Activated CD8-positive, alpha-beta memory T cell treated with anti-CD3 and anti-CD28 coated beads for 4 hours (primary cell): ENCODE data around the gene GLYAT.

Source experiments
- DNase-seq, 2 donors: peaks; one replicate each; pipeline ENCODE4 v3.0.0-alpha.2; 2020; ENCODE audit warnings: low read depth in 2 of 2

Gene GLYAT, protein sequence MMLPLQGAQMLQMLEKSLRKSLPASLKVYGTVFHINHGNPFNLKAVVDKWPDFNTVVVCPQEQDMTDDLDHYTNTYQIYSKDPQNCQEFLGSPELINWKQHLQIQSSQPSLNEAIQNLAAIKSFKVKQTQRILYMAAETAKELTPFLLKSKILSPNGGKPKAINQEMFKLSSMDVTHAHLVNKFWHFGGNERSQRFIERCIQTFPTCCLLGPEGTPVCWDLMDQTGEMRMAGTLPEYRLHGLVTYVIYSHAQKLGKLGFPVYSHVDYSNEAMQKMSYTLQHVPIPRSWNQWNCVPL

GRCh38 chr11:58731819-58732218 is at the start of gene GLYAT:
GLYAT (minus strand) TSS chr11:58731943; CDS start chr11:58724496, 7,447 bp downstream.
- no peak for DNase-seq

GRCh38 chr11:58781345-58781744 is 49.6 kb upstream of the GLYAT start:
- no peak for DNase-seq

DNA sequence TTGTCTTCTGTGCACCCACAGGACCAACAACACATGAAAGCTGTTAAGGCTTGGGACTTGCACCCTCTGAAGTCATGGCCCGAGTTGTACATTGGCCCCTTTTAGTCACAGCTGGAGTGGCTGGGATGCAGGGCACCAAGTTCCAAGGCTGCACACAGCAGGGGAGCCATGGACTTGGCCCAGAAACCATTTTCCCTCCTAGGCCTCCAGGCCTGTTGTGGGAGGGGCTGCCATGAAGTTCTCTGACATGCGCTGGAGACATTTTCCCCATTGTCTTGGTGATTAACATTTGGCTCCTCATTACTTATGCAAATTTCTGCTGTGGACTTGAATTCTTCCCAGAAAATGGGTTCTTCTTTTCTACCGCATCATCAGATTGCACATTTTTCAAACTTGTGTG is 48.8 kb upstream of the GLYAT start:
- no peak for DNase-seq

- no peak for DNase-seq
Measured at GRCh38 chr11:58776891-58777710, 45.4 kb upstream of the GLYAT start.

GRCh38 chr11:58775066-58775708 is 43.4 kb upstream of the GLYAT start:
- no peak for DNase-seq

- no peak for DNase-seq
Measured at GRCh38 chr11:58774164-58774593, 42.4 kb upstream of the GLYAT start.

DNA sequence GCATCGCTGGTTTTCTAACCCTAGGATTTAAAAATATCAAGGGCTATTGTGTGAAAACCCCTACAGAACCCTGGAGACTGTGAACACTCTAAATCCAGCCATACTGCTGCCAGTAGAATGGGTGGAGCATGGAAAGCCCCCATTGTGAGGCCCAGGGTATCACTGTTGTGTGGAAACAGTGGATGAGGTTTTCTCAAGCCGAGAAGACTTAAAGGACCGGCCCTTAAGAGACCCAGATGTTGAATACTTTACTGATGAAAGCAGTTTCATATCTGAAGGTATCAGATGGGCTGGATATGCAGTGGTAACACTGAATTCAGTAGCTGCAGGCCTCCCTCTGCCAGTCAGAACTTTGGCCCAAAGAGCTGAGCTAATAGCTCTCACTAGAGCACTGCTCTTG is 41.6 kb upstream of the GLYAT start:
- DNase-seq = no peak

DNA sequence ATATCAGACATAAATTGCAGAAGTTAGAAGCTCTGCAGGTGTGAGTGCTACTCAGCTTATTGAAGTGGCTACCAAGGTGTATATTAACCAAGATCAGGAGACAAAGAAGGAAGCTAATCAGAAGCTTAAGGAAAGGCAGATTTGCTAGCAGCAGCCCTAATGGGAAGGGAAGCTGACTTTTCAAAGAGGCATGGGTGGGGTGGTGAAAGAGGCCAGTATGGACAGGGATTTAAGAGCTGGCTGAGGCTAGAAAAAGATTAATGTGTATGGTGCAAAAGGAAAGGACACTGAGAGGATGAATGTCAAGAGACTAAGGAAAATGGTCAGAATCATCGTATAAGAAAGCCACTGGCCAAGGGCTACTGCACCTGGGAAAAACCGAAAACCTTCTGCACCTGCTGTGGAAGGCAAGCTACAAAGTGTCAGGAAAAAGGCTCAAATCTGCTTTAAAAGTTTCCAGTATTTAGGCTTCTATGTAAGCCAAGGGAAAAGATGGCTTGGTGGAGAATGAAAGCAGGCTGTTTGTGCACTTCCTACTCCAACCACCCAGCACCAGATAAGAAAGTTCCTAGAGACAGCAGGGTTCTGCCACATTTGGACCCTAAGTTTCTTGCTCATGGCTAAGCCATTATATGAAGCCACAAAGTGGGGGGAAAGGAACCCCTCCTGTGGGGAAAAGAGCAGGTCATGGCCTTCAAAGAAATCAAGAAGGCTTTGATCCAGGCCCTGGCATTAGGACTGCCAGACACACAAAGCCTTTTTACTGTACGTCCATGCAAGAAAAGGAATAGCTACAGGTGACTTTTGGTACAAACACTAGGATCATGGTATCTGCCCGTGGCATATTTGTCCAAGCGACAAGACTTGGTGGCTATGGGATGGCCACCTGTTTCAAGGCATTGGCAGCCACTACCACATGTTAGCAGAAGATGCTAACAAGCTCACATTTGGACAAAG is 40.9 kb upstream of the GLYAT start:
- DNase-seq = no peak

GRCh38 chr11:58771458-58771855 is 39.7 kb upstream of the GLYAT start:
- DNase-seq = no peak

DNA sequence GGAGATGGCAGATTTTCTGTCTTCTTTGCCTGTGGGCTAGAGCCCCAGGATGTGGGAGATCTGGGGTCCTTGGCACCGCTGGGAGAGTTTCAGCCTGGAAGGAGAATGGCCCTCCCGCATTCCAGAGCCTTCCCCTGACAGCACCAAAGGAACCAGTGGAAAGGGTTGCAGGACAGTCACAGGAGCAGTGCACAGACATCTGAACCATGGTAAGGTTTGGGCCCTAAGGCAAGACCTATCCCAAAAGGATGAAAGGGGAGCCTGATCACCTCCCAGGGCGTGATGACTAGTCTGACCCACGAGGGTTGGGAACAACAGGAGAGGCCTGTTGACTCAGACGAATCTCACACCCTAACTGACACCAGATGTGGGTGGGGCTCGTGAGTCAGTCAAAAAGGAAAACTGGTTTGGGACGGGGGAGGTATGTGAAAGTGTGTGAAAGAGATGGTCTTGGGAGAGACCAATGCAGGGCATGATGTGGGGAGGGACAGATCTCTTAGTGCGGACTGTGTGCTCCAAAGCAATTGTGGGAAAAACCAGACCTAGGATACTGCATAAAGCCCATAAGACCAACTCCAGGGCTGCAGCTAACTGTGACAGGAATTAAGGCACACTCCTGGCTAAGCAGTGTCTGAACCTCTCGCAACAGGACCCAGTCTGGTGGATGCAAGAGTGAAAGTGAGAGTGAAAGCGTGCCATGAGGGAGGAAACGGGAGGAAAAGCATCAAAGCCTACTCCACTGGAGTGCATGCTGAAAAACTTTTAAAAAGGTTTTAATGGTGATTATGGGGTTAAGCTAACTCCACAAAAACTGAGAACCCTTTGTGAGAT is 39.1 kb upstream of the GLYAT start:
- DNase-seq = no peak

DNA sequence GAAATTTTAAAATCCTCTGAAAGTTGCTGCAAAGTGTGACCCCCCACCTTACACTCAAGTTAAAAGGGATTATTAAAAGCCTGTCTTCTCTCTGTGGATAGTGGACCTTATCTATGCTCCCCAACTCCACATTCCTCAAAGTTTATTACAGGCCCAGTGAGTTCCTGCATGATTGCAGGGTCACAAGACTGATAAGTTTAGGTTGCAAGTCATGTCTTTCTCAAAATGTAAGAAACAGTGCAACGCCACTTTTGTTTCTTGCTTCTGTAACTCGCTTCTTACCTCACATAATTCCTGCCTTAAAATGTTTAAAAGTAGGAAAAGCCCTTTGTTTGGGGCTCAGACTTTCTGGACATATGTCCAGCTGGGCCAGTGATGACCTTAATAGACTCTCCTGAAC is 38.4 kb upstream of the GLYAT start:
- DNase-seq = no peak

- no peak for DNase-seq
Measured at GRCh38 chr11:58769308-58769707, 37.6 kb upstream of the GLYAT start.

GRCh38 chr11:58768137-58768536 is 36.4 kb upstream of the GLYAT start:
- DNase-seq = no peak

DNA sequence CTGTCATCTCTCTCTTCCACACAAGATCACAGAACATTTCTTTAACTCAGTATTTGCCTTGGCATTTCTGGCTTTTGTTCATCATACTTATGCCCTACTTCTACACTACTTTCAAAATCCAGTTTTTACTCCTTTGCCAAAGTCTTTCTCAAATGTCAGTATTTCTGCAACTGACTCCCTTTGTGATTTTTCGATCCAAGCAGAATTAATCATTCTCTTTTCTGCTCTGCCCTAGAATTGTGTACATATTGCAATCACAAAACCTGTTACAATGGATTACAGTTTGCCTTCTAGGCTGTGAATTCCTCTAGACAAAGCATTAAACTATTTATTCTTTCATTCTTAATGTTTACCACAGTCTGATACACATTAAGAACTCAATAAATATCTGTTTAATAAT is 33.3 kb upstream of the GLYAT start:
- no peak for DNase-seq

DNA sequence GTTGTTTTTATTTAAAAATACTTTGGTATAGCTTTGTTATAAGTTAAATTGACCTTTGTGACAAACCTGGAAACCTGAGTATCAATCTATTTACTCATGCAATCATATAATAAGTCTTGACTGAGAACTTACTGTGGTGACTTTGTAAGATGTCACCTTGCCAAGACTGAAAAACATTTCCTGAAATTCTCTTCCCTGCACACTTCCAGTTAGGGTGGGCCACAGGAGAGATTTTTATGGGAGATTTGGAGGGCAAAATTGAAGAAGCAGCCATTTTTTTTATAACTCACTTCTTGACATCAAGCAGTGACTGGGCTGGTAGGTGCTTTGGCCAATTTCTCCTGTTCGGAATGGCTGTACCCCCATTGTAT is 31.4 kb upstream of the GLYAT start:
- no peak for DNase-seq

DNA sequence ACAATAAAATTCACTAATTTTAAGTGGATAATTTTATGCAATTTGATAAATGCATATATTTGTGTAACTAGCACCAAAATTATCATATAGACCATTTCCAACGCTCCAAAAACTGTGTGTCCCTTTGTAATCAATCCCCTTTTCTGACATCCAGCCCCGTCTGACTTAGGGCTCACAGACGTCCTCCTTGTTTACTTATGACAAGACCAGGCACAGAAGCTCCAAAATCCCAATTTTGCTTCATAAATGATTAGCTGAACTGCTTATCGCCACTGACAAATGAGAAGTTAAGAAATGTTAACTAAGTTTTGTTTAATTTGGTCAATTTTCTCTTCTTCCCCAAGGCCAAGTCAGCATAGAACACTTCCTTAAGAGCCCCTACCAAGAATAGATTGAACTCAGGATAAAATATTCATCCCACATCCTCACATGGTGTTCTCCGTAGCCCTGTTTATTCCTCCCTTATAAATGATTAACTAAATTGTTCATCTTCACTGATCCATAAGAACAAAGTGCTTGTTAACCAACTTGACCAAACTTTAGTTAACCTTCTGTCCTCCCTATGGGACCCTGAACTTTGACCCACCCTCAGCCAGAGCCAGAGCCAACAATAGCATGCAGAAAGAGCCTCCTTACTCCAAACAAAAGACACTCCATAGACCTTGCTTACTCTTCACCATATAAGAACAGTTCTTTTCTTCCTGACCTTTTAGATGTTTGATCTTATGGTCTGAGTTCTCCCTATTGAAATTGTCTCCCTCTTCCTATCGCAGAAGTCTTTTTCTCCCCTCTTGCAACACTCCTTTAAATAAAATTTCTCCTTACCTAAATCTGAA is 30.8 kb upstream of the GLYAT start:
- no peak for DNase-seq

- no peak for DNase-seq
Measured at GRCh38 chr11:58757439-58757838, 25.7 kb upstream of the GLYAT start.

DNA sequence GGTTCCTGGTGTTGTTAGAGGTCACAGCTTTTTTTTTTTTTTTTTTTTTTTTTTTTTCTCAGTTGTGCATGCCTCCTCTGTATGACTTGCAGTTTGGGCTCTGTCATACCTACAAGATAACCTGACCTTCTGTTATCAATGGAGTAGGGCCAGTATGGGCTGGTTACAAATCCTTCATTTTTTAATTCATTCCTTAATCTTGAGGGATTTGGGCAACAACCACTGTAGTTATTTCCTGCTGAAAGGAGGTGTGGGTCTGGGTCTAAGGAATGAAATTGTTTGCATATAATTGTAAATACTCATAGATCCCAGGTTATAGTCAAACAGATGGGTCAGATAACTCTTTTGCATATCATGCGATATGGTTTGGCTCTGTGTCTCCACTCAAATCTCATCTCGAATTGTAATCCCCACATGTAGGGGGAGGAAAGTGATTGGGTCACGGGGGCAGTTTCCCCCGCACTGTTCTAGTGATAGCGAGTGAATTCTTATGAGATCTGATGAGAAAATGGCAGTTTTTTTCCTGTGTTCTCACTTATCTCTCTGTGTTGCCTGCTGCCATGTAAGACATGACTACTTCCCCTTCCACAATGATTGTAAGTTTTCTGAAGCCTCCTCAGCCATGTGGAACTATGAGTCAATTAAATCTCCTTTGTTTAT is 14.1 kb upstream of the GLYAT start:
- DNase-seq = no peak

- DNase-seq = no peak
Measured at GRCh38 chr11:58744988-58745704, 13.4 kb upstream of the GLYAT start.
